GM18858 (cell line): ENCODE results near the gene JPH2.

Source experiments
- ATAC-seq: cut with Tn5 transposase; IDR thresholded peaks from one replicate; pipeline ENCODE4 v1.9.1; 2021; ENCODE audit not compliant: unreplicated experiment

The JPH2 gene

GRCh38 chr20:44187772-44188709 is 1.1 kb upstream of the JPH2 start:
- no peak for ATAC-seq

DNA sequence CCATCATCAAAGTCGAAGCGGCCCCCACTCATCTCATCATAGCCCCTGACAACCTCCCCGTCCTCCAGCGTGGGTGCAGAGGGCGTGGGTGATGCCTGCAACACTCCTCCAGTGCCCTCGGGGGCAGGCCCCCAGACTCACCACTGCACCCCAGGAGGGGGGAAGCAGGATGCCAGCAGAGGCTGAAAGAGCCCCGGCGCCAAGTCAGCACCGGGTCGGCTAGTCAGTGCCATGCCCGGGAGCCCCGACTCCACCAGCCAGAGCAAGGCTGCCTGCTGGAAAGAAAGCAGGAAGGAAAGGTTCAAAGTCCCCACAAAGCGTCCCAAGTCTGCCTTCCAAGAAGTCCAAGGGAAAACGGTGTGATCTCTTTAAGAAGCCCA is 324 bp downstream of the JPH2 start:
- no peak for ATAC-seq

DNA sequence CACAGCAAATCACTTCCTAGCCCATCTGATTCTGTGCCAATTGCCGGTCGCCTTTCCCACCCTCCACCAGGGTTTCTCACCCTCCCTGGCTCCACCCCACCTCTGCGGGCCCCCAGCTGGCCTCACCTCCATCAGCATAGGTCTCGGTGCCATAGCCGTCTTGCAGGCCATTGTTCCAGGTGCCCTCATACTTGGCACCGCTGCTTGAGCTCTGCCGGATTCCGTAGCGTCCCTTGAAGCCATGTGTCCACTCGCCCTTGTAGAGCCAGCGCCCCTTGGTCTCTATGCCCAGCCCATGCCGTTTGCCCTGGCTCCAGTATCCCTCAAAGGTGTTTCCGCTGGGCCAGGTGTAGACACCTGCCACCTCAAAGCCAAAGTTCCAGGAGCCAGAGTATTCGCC is 787 bp downstream of the JPH2 start:
- ATAC-seq: no peak

DNA sequence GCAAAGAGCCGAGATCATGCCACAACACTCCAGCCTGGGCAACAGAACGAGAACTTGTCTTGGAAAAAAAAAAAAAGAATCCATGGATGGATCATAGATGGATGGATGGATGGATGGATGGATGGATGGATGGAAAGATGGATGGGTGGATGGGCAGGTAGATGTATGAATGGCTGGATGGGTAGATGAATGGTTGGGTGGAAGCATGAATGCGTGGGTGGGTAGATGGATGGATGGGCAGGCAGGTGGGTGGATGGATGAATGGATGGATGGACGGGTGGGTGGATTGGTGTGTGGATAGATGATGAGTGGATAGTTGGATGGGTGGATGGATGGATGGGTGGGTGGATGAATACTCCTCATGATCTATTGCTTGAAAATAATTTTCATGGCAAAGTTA is 1.4 kb downstream of the JPH2 start:
- no peak for ATAC-seq

GRCh38 chr20:44183282-44183681 is 3.7 kb downstream of the JPH2 start:
- ATAC-seq: no peak

- ATAC-seq: no peak
These were observed 4.1 kb downstream of the JPH2 start for GRCh38 chr20:44182863-44183262.

GRCh38 chr20:44182135-44182765 is 4.7 kb downstream of the JPH2 start:
- no peak for ATAC-seq

DNA sequence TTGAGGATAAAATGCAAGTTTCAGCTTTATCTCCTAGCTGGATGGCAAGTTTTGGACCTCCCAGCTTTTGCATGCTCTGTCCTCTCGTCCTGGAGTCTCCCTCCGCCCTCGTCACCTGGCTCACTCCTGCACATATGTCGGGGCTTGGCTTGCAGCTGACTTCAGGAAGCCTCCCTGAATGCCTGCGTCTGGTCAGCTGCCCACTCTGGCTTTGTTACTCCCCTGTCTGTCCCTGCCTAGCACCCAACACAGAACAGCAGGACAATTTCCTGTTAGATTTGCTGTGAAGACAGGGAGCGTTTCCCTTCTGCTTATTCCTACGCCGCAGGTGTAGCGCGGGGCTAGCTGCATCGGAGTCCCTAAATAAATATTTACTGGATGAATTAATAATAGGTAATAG is 5.4 kb downstream of the JPH2 start:
- ATAC-seq: no peak

DNA sequence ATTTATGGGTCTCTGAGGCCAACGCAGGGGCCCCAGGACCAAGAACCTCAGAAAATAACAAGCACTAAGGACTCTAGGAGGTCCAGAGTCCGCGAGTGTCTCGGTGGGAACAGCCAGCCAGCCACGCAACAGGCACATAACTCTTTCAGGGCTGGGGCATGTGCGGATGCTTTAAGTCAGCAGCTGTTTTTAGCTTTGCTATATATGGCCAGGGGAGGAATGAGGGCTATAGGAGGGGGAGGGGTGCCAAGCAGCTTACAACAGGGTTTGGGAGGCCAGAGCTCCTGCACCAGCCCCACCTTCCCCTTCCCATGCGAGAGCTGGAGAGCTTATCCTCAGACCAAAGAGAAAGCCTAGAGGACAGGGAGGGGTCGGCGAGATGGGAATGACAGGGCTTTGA is 6.2 kb downstream of the JPH2 start:
- ATAC-seq: no peak

DNA sequence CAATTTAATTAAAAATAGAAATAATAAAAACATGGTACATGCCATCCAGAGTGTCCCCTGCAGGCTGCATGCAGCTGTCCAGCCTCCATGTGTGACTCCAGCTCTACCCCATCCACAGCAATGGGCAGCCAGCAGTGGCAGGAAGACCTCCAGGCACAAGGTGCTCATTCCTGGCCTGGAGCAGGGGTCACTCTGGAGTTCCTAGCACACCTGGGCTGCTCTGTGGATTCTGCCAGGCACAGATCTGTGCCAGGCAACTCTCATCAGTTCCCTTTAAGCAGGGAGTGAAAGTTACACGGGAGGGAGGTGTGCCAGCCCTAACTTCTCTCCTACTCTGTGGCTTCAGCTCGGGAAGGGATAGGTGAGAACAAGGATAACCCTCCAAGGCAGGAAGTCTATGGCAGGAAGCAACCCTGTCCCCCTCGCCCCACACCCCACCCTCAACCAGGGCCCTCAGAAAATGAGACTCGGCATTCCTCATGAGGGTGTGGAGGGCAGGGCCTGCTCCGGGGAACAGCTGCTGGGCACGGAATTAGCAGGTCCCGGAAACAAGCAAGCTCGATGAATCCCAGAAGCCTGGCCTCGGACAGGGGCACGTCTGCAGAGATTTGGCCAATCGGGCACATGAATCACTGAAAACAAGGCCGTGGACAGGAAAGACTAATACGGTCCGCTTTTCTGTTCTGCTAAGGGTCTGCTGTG is 10.0 kb downstream of the JPH2 start:
- ATAC-seq: no peak

- no peak for ATAC-seq
These were observed 11.8 kb downstream of the JPH2 start for GRCh38 chr20:44174996-44175765.

- ATAC-seq: no peak
These were observed 13.1 kb downstream of the JPH2 start for GRCh38 chr20:44173846-44174245.

DNA sequence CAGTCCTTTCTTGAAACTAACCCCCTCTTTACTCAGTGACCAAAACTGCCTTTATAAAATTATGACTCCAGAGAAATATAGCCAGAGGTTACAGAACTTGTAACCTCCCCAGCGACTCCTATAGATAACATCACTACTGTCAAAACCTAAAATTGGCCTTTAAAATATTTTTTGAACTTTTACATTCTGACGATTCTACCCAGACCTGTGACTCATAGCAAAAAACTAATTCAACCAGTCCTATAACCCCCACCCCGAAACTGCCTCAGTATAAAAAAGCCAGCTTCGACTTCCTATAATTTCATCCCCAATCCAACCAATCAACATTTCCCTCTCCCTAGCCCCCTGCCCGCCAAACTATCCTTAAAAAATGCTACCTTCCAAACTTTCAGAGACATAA is 13.9 kb downstream of the JPH2 start:
- no peak for ATAC-seq

DNA sequence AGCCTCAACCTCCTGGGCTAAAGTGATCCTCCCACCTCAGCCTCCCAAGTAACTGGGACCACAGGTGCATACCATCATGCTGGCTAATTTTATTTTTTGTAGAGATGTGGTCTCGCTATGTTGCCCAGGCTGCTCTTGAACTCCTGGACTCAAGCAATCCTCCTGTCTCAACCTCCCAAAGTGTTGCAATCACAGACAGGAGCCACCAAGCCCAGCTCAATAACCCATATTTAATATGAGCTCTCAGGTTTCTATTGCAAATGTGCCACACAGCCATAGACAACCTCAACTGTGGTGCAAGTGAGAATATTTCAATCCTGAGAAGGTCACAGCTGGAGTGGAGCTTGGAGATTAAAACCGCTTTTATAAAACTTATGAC is 14.4 kb downstream of the JPH2 start:
- ATAC-seq: no peak

- ATAC-seq: no peak
These were observed 15.0 kb downstream of the JPH2 start for GRCh38 chr20:44171775-44172571.

DNA sequence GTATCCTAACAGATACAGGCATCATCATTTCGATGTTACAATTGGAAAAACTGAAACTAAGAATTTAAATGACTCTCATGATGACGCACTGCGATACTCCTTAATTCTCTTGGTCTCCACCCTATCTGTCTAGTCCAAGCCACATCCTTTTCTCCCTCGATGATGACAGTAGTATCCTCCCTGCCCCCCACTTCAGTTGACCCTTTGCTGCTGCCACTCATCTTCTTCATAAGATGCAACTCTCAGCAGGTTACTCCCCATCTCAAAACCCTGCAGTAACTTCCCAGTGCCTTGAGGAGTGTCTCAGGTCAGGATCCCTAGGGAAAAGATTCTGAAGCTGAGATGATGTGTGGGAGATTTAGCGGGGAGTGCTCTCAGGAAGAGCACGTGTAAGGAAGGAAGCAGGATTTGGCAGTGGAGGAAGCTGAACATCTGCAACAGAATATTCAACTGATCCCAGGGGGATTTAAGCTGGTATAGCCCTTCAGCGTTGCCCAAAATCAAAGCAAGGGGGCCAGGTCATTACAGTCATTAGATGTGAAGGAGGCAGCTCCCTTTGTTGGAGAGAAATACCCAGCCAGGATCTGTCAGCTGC is 16.1 kb downstream of the JPH2 start:
- ATAC-seq: no peak

- ATAC-seq: no peak
These were observed 19.3 kb downstream of the JPH2 start for GRCh38 chr20:44167736-44168135.

- ATAC-seq: no peak
These were observed 20.5 kb downstream of the JPH2 start for GRCh38 chr20:44166477-44166876.

GRCh38 chr20:44166008-44166407 is 21.0 kb downstream of the JPH2 start:
- ATAC-seq: no peak

DNA sequence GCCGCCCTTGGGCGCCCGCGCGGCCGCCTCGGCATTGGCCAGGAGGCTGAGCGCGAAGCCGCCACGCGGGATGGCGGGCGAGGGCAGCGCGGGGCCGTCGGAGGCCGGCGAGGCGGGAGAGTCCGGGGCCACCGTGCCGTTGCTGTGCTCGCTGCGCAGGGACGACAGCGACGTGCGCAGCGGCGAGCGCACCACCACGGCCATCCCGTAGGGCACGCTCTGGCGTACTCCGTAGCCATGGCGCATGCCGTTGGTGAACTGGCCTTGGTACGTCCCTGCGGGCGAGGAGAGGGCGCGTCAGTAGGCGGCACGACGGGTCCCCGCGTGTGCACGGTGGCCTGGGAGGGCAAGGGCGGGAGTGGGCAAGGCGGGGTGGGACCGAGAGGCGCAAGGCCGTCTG is 26.9 kb downstream of the JPH2 start:
- no peak for ATAC-seq
